HEK293 (cell line): ENCODE data around the gene ABHD12.

ENCODE experiments used
- CTCF ChIA-PET: fragments of 350-600 bp; formaldehyde crosslinking; extraction: SDS; loops from one replicate; lab custom pipeline; 2021; ENCODE audit warnings: antibody characterized with exemption; lab: Yijun Ruan, JAX
- POLR2A ChIA-PET: fragments of 300-600 bp; formaldehyde crosslinking; extraction: SDS; loops from one replicate; lab custom pipeline; 2020; ENCODE audit warnings: antibody characterized with exemption, inconsistent platforms; lab: Yijun Ruan, JAX
- H3K27ac ChIP-seq: fragments of 200-500 bp; sonication (Bioruptor generic); 2 replicates; pipeline ENCODE4 v1.5.1; 2014; ENCODE audit warnings: low read depth, low read length, control low read depth, inconsistent platforms; ENCODE audit errors: extremely low read depth
- H3K36me3 ChIP-seq, 2 experiments: fragments of 200-500 bp in 1 of 2; sonication (Bioruptor generic) in 1 of 2; 1 replicate in 1 of 2; 2 replicates in 1 of 2; pipeline ENCODE4 v1.5.1; 2014 to 2017; ENCODE audit warnings: inconsistent platforms in 2 of 2, low read length in 2 of 2; ENCODE audit not compliant: control insufficient read depth in 2 of 2, insufficient read depth in 1 of 2
- H3K4me1 ChIP-seq: fragments of 200-500 bp; sonication (Bioruptor generic); 2 replicates; pipeline ENCODE4 v1.5.1; 2014; ENCODE audit warnings: mild to moderate bottlenecking, low read length, inconsistent platforms; ENCODE audit not compliant: control insufficient read depth, insufficient read depth
- H3K4me3 ChIP-seq: 2 replicates; pipeline ENCODE4 v1.5.1; 2011; ENCODE audit warnings: low read depth, mild to moderate bottlenecking, control low read depth, low read length, moderate library complexity
- H3K9me3 ChIP-seq: fragments of 200-500 bp; sonication (Bioruptor generic); 2 replicates; pipeline ENCODE4 v1.5.1; 2014; ENCODE audit warnings: low read depth, low read length, inconsistent platforms; ENCODE audit not compliant: control insufficient read depth, insufficient read depth
- BCL11B ChIP-seq: fragments of 450-650 bp; formaldehyde crosslinking; IDR thresholded peaks from 2 replicates; pipeline ENCODE4 v1.5.1; 2016; ENCODE audit warnings: low read depth, missing biosample characterization, missing genetic modification characterization
- GFI1B ChIP-seq: fragments of 450-650 bp; formaldehyde crosslinking; IDR thresholded peaks from 2 replicates; pipeline ENCODE4 v1.5.1; 2016; ENCODE audit warnings: missing biosample characterization, missing genetic modification characterization
- GLI4 ChIP-seq: fragments of 450-650 bp; formaldehyde crosslinking; IDR thresholded peaks from 2 replicates; pipeline ENCODE4 v1.5.1; 2016; ENCODE audit warnings: missing biosample characterization, missing genetic modification characterization
- GLIS1 ChIP-seq: fragments of 450-650 bp; formaldehyde crosslinking; IDR thresholded peaks from 2 replicates; pipeline ENCODE4 v1.5.1; 2016; ENCODE audit warnings: missing biosample characterization, missing genetic modification characterization
- REPIN1 ChIP-seq: fragments of 450-650 bp; formaldehyde crosslinking; IDR thresholded peaks from 2 replicates; pipeline ENCODE4 v1.5.1; 2017; ENCODE audit warnings: missing biosample characterization, missing genetic modification characterization, low read depth
- TCF7L2 ChIP-seq: IDR thresholded peaks from 2 replicates; pipeline ENCODE4 v1.6.1; 2011; ENCODE audit warnings: low read depth, mild to moderate bottlenecking, inconsistent platforms, low read length, moderate library complexity, borderline replicate concordance
- ZBTB44 ChIP-seq: fragments of 450-650 bp; IDR thresholded peaks from 2 replicates; pipeline ENCODE4 v1.5.1; 2018; ENCODE audit warnings: missing biosample characterization, mild to moderate bottlenecking, missing genetic modification characterization
- ZFHX2 ChIP-seq: fragments of 450-650 bp; formaldehyde crosslinking; conservative IDR thresholded peaks from 2 replicates; pipeline ENCODE4 v1.5.1; 2016; ENCODE audit warnings: missing biosample characterization, missing genetic modification characterization
- ZNF10 ChIP-seq: fragments of 450-650 bp; formaldehyde crosslinking; IDR thresholded peaks from 2 replicates; pipeline ENCODE4 v1.5.1; 2017; ENCODE audit warnings: missing biosample characterization, missing genetic modification characterization
- ZNF23 ChIP-seq: fragments of 450-650 bp; formaldehyde crosslinking; IDR thresholded peaks from 2 replicates; pipeline ENCODE4 v1.5.1; 2016; ENCODE audit warnings: missing biosample characterization, missing genetic modification characterization, borderline replicate concordance
- ZNF26 ChIP-seq: fragments of 450-650 bp; formaldehyde crosslinking; IDR thresholded peaks from 2 replicates; pipeline ENCODE4 v1.5.1; 2016; ENCODE audit warnings: missing biosample characterization, missing genetic modification characterization
- ZNF391 ChIP-seq: fragments of 450-650 bp; formaldehyde crosslinking; IDR thresholded peaks from 2 replicates; pipeline ENCODE4 v1.5.1; 2016; ENCODE audit warnings: low read depth, missing biosample characterization, missing genetic modification characterization, borderline replicate concordance
- ZNF548 ChIP-seq: fragments of 450-650 bp; formaldehyde crosslinking; IDR thresholded peaks from 2 replicates; pipeline ENCODE4 v1.5.1; 2016; ENCODE audit warnings: missing biosample characterization, missing genetic modification characterization
- ZNF704 ChIP-seq: fragments of 450-650 bp; formaldehyde crosslinking; IDR thresholded peaks from 2 replicates; pipeline ENCODE4 v1.5.1; 2016; ENCODE audit warnings: missing biosample characterization, missing genetic modification characterization
- ZNF830 ChIP-seq: fragments of 450-650 bp; IDR thresholded peaks from 2 replicates; pipeline ENCODE4 v1.5.0; 2018; ENCODE audit warnings: missing biosample characterization, missing genetic modification characterization, low read depth, mild to moderate bottlenecking, moderate library complexity
- ZNF843 ChIP-seq: fragments of 450-650 bp; formaldehyde crosslinking; IDR thresholded peaks from 2 replicates; pipeline ENCODE4 v1.5.1; 2016; ENCODE audit warnings: missing biosample characterization, missing genetic modification characterization
- TF ChIP-seq, protein P1 (sequence below): fragments of 450-650 bp; formaldehyde crosslinking; IDR thresholded peaks from 2 replicates; pipeline ENCODE4 v1.5.1; 2016; ENCODE audit warnings: missing biosample characterization, missing genetic modification characterization
- TF ChIP-seq, protein P2 (sequence below): fragments of 450-650 bp; formaldehyde crosslinking; IDR thresholded peaks from 2 replicates; pipeline ENCODE4 v1.5.1; 2016; ENCODE audit warnings: missing biosample characterization, missing genetic modification characterization

The ABHD12 gene

DNA sequence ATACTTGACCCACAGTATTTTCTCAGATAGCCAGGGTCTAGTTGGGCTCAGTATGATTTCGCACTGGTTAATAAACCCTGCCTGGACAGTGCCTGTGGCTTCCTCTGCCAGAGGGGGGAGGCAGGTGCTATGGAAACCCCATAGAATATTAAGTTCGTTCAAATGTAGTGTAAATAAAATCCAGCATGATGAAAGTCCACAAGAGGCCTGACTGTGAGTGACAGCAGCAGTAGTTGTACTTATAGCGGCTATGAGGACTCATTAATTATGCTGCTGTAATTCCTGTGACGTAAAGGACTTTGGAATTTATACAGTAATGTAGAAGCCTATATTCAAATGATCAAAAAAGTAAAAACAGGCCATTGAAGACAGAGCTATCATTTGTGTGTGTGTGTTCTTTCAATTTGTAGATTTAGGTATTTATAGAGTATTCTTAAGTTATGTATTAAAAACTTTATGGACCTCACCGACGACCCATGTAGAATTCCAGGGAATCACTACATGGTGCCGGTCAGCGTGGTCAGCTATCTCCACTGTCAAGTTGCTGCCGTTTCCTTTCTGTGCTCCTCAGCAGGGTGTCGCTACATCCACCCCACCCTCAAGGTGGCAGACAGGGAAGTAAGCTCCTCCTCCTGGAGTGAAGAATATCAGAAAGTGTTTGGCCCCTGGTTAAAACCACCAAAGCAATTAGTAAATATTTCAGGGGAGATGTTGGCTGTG lies 132.7 kb downstream of the ABHD12 start (continued):
- TF ChIP-seq ZNF26 (tag by site-specific recombination) = no peak
- TF ChIP-seq ZNF843 = no peak
- no peak for TF ChIP-seq ZFHX2 (tag by site-specific recombination)

DNA sequence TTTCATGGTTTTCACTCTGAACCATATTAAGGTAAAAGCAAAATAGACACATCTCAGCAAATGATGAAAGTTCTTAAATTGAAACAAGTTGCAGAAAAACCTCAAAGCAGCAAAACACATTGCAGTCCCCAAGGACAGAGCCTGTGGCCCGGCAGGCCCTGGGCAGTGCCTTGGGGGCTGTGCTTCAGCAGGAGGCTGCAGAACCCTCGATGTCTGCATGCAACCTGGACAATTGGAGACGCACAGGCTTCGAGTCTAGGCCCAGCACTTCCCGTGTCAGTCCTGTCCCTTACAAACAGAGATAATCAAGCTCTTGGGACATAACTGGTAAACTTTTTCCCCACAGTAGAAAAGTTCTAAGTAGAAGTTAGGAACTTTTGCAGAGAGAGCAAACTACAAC lies 133.5 kb downstream of the ABHD12 start:
- TF ChIP-seq BCL11B = no peak
- no peak for TF ChIP-seq ZNF704 (tag by site-specific recombination)
- TF ChIP-seq REPIN1 (tag by site-specific recombination) = no peak
- TF ChIP-seq ZBTB44 (tag by site-specific recombination) = no peak
- no peak for TF ChIP-seq TCF7L2
- TF ChIP-seq ZNF10 (tag by site-specific recombination) = no peak
- no peak for TF ChIP-seq ZNF830 (tag by site-specific recombination)
- TF ChIP-seq ZNF391 = no peak
- TF ChIP-seq ZNF23 (tag by site-specific recombination) = no peak
- TF ChIP-seq, protein P1, sequence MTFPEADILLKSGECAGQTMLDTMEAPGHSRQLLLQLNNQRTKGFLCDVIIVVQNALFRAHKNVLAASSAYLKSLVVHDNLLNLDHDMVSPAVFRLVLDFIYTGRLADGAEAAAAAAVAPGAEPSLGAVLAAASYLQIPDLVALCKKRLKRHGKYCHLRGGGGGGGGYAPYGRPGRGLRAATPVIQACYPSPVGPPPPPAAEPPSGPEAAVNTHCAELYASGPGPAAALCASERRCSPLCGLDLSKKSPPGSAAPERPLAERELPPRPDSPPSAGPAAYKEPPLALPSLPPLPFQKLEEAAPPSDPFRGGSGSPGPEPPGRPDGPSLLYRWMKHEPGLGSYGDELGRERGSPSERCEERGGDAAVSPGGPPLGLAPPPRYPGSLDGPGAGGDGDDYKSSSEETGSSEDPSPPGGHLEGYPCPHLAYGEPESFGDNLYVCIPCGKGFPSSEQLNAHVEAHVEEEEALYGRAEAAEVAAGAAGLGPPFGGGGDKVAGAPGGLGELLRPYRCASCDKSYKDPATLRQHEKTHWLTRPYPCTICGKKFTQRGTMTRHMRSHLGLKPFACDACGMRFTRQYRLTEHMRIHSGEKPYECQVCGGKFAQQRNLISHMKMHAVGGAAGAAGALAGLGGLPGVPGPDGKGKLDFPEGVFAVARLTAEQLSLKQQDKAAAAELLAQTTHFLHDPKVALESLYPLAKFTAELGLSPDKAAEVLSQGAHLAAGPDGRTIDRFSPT = no peak
- no peak for TF ChIP-seq GFI1B (tag by site-specific recombination)
- TF ChIP-seq, protein P2, sequence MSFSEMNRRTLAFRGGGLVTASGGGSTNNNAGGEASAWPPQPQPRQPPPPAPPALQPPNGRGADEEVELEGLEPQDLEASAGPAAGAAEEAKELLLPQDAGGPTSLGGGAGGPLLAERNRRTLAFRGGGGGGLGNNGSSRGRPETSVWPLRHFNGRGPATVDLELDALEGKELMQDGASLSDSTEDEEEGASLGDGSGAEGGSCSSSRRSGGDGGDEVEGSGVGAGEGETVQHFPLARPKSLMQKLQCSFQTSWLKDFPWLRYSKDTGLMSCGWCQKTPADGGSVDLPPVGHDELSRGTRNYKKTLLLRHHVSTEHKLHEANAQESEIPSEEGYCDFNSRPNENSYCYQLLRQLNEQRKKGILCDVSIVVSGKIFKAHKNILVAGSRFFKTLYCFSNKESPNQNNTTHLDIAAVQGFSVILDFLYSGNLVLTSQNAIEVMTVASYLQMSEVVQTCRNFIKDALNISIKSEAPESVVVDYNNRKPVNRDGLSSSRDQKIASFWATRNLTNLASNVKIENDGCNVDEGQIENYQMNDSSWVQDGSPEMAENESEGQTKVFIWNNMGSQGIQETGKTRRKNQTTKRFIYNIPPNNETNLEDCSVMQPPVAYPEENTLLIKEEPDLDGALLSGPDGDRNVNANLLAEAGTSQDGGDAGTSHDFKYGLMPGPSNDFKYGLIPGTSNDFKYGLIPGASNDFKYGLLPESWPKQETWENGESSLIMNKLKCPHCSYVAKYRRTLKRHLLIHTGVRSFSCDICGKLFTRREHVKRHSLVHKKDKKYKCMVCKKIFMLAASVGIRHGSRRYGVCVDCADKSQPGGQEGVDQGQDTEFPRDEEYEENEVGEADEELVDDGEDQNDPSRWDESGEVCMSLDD = no peak
- TF ChIP-seq GLI4 = no peak
- TF ChIP-seq ZNF548 (tag by site-specific recombination) = no peak
- TF ChIP-seq GLIS1 (tag by site-specific recombination) = no peak
- Histone ChIP-seq H3K9me3 (no peaks in the 10 kb centered on the region), H3K4me1 (peaks cover 11% of the 10 kb centered on the region), H3K27ac (no peak overlapping the region), H3K36me3 (peaks cover 0 to 29% of the 10 kb centered on the region in 2 experiments; a peak in 1 of 3 replicates), H3K4me3 (no peak overlapping the region)
- ChIA-PET POLR2A (interaction anchor here (2.0 kb wide), 1 partner anchor 9 kb away, joined by 8 read pairs; the partner anchor contains the start of gene PYGB), CTCF (interaction anchor here (0.9 to 1.0 kb wide), 2 partner anchors 79 to 263 kb away, joined by 3 to 4 read pairs; no protein-coding TSS in a partner anchor)
